ENCODE data around the gene HOXA11. TPM values are rescaled to one million over a fixed set of nuclear protein-coding genes. Genes with fewer than 3 reads are reported as not detected.

HOXA11 gene
- total and polyA plus RNA-seq, 10 of the 15 experiments (the other 5 are each of a cell fraction or from before 2014, with no cell fraction given), result not detected

- TF ChIP-seq PRDM15 (CRISPR knock-in tag; IDR thresholded peaks at IDR 0.05) (no peak), MXI1 (IDR thresholded peaks at IDR 0.05; ENCODE audit: low read depth, low read length) (no peak), FOXK2 (IDR thresholded peaks at IDR 0.05) (no peak), EP300 (IDR thresholded peaks at IDR 0.05; ENCODE audit: borderline replicate concordance in 1 of 2, control insufficient read depth in 1 of 2, low read depth in 2 of 2, low read length in 2 of 2) (no peak), CREB1 (IDR thresholded peaks at IDR 0.05; ENCODE audit: low read depth) (no peak), NFYB (IDR thresholded peaks at IDR 0.05; ENCODE audit: insufficient read depth, low read depth, low read length) (no peak), CHD4 (IDR thresholded peaks at IDR 0.05) (no peak), RAD51 (IDR thresholded peaks at IDR 0.05) (no peak), SREBF1 (IDR thresholded peaks at IDR 0.05; ENCODE audit: low read length) (no peak)
These were observed 43.7 kb downstream of the HOXA11 start (continued) for GRCh38 chr7:27141137-27141922.
